NB4 (cell line): ENCODE results near the gene SLC10A3.

Experiments used
- CTCF ChIP-seq: IDR thresholded peaks from one replicate; pipeline ENCODE4 v1.5.1; 2012; ENCODE audit warnings: low read depth, low read length
- MAX ChIP-seq: IDR thresholded peaks from 2 replicates; pipeline ENCODE4 v1.6.1; 2011; ENCODE audit warnings: low read depth, low read length
- POLR2A ChIP-seq: IDR thresholded peaks from 2 replicates; pipeline ENCODE4 v1.6.1; 2011; ENCODE audit warnings: mild to moderate bottlenecking; ENCODE audit not compliant: insufficient read length; ENCODE audit errors: extremely low read depth

GRCh38 chrX:154486052-154486395, 4.4 kb downstream of the SLC10A3 start:
- no peak for TF ChIP-seq CTCF
- TF ChIP-seq POLR2A: no peak
- TF ChIP-seq MAX: peak; percentile 54; the same call in 1 of the 2 replicates
